GM19452 (cell line): ENCODE results near the gene SMAP1.

ENCODE experiments used
- ATAC-seq: cut with Tn5 transposase; IDR thresholded peaks from one replicate; pipeline ENCODE4 v1.9.1; 2021; ENCODE audit not compliant: unreplicated experiment

The SMAP1 gene

DNA sequence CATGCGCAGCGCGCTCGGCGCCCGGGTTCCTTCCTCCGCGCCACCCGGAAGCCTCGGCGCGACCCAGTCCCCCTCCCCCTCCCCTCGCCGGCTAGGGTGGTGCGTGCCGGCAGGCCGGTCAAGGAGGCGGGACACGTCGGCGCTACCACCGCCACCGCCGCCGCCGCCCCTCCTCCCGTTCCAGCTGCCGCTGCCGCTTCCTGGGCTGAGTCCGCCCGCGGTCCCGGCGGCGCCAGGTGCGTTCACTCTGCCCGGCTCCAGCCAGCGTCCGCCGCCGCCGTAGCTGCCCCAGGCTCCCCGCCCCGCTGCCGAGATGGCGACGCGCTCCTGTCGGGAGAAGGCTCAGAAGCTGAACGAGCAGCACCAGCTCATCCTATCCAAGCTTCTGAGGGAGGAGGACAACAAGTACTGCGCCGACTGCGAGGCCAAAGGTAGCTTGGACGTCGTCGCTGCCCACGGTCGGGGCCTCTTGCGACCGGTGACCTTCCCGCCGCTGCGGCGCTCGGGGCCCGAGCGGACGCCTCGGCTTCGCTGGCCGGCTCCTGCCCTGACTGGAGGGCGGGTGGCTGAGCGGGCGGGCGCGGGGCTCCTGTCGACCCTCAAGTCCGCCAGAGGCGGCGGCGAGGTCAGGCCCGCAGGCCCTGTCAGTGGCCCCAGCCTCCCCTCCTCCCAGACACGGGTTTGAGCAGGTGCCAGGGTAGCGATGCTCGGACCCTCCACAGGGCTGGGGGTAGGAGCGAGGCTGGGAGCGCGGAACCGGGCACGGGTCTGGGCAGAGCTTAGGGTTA lies at the start of gene SMAP1:
SMAP1 (plus strand) TSS at position 173 of the 788 bp plus-strand sequence; CDS start at position 314, 141 bp downstream.
- ATAC-seq = peak; percentile 94

DNA sequence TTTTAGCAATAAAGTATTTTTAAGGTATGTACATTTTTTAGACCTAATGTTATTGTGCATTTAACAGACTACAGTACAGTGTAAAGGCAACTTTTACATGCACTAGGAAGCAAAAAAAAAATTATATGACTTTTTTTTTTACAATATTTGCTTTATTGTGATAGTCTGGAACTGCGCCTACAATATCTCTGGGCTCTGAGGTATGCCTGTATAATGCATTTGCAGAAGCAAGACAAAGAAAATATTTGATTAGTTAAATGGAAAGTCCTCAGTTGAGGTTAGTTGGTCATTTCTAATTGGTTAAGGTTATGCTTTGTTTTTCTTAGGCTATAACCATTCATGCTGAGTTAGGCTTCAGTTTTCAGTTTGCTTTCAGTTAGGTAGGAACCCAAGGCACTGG lies 46.9 kb upstream of the SMAP1 start:
- no peak for ATAC-seq

DNA sequence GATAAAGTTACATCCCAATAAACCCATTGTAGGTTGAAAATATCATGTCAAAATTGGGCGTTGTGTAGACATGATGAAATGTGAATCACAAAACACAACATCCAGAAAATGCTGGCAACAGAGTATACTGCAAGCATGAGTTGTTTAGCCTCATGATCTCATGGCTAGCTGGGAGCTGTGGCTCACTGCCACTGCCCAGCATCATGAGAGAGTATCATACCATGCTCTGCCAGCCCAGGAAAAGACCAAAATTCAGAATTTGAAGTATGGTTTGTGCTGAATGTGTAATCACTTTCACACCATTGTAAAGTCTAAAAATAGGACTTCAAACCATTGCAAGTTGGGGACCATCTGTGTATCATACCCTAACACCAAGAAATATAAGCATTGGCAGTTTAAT lies 45.2 kb upstream of the SMAP1 start:
- ATAC-seq = no peak

DNA sequence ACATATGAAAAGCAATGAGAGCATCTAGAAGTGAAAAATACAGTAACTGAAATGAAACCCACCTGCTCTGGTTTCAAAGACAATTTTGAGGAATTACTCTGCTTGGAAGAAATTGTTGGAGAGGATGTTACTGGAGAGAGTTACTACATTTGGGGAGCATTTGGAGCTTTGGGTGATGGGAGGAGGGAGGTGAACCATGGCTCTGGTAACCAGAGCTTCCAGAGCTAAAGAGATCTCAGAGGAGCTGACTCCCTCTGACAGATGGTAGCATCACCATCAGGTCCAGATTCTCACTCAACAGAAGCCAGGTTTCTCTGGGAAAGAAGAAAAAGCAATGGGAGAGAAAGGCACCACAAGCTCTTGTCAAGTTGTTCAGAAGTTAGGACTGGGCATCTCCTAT lies 42.2 kb upstream of the SMAP1 start:
- ATAC-seq = no peak

DNA sequence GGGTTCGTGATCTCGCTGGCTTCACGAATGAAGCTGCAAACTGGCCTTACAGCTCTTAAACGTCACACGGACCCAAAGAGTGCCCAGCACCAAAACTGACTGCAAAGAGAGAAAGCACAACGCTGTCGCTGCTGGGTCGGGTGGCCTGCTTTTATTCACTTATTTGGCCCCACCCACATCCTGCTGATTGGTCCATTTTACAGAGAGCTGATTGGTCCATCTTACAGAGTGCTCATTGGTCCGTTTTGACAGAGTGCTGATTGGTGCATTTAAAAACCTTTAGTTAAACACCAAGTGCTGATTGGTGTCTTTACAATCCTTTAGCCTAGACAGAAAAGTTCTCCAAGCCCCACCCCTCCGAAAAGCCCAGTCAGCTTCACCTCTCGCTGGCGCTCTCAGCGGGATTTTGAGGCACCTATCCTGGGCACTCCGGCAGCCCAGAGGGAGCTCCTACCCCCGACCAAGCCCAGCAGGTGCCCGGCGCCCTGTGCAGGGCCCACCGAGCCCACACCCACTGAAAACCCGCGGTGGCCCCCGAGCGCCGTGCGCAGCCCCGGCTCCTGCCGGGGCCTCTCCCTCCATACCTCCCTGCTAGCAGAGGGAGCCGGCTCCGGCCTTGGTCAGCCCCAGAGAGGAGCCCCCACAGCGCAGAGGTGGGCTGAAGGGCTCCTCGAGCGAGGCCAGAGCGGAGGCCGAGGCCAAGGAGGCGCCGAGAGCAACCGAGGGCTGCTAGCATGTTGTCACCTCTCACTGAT lies 40.0 kb upstream of the SMAP1 start:
- no peak for ATAC-seq

DNA sequence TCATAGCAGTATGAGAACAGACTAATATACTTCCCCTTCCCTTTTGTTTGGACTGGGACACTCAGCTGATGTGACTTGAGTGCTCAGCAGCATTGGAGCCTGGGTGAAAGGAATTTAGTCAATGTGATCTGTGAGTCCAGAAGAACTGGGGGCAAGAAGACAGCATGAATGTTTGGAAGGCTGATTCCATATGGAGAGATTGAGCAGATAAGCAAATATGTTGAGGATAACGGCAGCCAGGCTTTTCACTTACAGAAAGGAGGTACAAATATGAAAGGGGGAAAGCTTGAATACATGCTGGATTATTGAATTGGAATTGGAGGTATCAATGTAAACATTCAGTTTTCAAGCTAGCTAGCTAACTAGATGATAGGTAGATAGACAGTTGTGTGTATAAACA lies 37.8 kb upstream of the SMAP1 start:
- ATAC-seq = no peak

DNA sequence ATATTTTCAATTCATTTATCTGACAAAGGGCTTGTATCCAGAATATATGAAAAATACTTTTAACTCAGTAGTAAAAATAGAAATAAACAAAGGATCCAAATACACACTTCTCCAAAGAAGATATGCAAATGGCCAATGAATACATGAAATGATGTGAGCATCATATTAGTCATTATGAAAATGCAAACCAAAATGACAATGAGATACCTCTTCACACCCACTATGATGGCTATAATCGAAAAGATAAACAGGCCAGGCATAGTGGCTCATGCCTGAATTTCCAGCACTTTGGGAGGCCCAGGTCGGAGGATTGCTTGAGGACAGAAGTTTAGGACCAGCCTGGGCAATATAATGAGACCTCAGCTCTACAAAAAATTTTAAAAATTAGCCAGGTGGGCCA lies 33.8 kb upstream of the SMAP1 start:
- no peak for ATAC-seq

DNA sequence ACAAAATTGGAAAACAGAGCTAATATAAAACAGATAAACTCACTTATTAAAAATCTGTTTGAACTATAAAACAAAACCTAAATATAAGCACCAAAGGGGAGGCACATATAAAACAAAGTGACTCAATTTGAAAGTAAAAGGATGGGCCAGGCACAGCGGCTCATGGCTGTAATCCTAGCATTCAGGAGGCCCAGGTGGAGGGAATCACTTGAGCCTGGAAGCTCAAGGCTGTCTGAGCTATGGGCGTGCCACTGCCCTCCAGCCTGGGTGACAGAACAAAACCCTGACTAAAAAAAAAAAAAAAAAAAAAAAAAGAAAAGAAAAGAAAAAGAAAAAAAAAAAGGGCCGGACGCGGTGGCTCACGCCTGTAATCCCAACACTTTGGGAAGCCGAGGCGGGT lies 31.1 kb upstream of the SMAP1 start:
- no peak for ATAC-seq

DNA sequence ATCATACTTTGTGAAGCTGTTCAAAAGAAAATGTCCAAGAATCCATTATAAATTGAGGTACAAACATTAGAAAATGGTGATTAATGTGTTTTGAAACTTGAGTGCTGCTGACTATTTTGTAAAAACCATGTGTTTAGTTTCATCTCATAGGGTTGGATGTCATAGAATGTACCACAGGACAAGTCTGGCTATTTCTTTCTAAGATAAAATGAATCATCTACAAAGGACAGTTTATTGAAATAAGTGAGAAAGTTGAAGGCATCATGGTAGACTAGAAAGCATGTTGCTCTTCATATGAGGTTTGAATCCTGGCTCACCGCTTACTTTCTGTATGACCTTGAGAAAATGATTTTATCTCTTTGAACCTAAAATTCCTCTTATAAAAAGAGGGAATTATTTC lies 29.2 kb upstream of the SMAP1 start:
- ATAC-seq = no peak

DNA sequence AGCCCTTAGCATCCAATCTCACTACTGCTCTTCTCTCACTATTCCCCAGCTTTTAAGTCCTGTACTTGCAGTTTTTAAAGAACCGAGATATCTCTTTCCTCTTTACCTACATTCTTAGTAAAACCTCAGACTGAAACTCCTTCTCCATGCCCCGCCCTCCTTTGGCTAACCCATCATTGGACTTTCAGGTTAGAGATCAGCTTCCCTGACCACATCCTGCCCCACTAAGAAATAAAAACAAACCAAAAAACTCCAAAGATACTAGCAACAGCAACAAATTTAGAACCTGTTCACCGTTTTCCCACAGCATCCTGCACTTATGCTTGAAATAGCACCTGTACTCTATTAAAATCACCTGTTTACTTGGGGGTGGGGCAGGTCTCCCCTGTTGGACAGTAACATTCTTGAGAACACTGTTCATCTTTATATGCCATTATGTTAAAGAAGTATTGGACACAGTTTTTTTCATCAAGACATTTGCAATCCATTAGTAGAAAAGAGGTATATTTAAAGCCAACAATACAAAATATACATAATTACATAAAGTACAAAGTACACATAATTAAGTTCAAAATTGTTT lies 16.3 kb upstream of the SMAP1 start:
- ATAC-seq = peak; percentile 80

DNA sequence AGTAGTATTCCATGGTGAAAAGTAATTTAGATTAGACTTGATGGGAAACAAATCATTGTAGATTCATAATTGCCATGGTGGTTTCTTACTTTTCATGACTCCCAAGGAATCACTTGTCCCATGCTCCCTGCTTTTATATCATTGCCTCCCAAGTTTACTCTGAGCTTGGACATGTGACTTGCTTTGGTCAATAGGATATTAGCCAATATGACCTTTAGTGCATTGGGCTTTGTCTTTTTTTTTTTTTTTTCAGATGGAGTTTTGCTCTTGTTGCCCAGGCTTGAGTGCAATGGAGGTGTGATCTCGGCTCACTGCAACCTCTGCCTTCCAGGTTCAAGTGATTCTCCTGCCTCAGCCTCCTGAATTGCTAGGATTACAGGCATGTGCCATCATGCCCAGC lies 15.5 kb upstream of the SMAP1 start:
- ATAC-seq = no peak

DNA sequence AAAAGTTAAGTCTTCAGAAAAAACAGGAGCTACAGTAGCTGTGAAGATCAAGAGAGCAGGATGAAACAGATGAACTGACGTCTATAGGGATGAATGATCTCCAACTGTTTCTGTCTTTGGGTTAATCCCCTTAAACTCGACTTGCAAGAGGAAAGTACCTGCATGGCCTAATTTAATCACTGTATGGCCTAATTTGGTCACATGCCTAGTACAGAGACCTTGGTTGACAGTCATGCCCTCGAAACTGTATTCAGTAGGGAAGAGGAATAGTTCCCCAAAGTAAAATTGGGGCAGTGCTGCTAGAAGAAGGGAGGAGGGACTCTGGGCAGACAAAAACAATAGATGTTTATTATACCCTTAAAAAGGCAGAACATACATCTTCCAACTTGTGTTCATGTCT lies 10.0 kb upstream of the SMAP1 start:
- no peak for ATAC-seq

DNA sequence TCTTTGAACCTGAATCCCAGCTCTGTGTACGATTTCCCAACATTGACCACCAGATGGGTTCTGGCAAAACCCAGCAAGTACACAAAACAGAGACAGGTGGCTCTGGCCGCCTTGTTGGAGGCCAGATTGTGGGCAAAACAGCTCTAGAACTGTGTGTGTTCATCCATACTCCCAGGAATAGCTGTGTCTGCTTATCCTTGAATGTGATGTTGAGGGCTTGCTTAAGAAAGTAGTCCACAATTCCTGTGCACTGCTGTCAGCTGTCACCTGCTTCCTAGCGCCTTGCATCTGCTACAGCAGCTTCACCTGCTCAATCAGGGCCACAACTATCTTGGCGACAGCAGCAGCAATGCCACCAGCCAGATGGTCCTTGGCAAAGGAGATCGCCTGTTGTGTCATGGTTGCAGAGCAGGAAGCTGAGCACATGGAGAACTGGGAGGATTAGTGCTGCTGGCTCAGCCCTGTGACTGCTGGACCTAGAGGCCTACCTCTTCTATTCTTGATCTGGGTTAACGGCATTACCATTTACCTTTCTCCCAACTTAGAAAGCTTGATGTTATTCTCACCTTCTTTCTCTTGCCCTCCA lies 3.7 kb upstream of the SMAP1 start:
- no peak for ATAC-seq

DNA sequence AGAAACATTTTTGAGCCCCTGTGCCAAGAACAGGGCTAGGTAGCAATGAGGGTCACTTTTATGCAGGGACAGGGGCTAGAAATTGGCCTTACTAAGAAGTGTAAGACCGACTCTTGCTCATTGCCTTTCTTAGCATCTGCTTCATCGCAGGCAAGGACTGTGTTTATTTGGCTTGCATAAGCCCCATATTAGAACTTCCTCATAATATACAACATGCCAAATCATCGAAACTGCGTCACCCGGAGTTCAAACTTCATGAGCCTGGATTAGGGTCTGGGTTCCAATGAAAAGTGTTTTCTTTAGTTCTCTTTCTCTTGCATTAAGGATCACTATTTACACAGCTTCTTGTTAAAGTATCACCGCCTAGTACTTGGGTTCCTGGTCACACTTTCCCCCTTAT lies 977 bp upstream of the SMAP1 start:
- no peak for ATAC-seq

DNA sequence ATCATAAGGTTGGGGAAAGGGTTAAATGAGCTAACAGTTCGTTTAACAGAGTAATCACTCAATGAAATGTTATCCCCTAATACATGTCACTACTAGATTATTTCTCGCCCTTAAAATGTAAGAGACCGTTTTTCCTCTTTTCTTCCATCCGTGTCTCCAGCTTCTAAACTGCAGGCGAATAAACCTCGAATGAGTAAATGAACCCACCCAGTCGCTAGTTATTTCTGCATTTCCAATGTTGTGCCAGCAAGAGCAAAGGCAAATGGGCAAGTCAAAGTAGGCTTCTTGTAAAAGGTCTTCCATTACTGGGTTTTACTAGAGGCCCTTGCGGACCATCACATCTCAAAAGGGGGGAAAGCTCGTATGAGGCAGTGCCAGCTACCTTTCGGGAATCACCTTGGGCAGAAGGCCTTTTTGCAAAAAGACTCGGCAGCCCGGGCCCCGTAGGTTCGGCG lies 400 bp upstream of the SMAP1 start:
- peak; percentile 7 for ATAC-seq

DNA sequence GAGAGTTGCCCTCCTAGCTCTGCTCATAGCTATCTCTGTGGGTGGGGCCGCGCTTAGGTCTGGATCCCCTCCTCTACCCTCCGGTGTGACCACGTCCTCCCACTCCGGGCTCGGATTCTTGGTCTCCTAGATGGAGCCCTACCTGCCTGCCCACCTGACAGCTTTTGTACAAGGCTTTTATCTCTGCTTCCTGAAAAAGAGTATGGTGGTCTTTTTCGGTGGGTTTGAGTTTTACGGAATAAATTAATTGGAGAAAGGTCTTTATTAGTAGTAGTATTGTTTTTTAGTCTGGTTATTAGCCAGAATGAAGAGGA lies 773 bp downstream of the SMAP1 start:
- ATAC-seq = no peak

DNA sequence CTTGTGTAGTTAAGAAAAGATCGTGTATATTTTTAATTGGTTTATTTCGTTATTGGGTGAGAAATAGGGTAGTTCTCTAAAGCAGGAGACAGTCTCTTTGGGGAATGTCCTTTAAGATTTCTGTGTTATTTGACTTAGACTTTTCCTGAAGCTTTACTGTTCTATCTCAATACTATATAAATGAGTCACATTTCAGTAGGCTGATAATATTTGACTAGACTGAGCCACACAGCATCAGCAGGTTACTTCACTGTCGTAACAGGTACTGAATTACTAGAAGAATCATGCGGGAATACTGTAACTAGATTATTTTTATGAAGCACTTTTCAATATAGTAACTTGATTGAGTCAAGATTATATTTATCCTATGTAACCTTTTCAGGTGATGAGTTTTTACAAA lies 1.4 kb downstream of the SMAP1 start:
- ATAC-seq = no peak

DNA sequence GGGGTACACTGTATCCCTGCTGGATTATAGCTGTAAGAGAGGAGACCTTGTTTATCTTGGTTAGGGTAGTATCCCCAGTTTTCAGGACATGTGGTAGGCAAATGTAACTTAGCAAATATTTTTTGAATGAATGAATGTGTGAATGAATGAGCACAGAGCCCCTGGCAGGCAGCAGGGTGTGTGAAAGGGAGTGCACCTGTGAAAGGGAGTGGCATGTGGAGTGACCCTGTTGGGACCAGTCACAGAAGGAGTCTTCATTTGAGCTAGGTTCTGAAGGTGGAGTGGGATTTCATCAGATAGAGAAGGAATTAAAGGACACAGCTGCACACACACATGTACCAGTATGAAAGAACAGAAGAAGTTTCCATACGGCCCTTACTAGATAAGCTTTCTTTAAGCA lies 4.9 kb downstream of the SMAP1 start:
- ATAC-seq = no peak

DNA sequence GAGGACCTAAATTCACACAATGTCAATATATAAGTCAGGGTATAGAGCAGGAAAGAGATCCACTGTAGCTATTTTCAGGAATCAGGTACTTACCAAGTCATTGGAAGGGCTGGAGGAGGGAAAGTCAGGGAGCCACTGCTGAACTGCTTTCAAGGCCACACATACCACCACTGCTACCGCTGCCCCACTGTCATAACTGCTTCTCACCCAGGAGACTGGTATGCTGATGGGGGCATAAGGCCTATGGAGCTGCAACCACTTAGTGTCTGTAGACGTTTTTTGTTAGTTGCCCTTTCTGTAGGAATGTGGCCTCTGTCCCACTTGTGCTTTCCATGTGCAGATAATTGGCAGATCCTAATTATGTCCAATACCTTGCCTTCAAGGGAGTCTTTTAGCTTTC lies 5.4 kb downstream of the SMAP1 start:
- ATAC-seq = no peak

DNA sequence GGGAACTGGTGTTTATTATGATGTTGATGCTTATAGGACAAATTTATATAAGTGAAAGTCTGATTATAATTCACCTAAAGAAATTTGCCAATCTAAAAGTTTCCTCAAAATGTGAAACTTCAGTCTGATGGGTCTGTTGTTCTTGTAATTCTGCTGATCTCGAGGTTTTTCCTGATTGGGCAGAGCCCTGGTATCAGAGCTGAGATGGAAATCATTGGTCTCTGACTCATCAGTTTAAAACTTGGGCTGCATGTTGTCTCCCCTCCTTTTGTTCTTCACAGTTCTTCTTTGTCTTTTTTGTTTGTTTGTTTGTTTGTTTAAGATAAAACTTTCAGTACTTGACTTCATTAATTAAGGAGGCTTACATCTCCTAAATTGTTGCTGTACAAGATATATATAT lies 5.9 kb downstream of the SMAP1 start:
- ATAC-seq = no peak

DNA sequence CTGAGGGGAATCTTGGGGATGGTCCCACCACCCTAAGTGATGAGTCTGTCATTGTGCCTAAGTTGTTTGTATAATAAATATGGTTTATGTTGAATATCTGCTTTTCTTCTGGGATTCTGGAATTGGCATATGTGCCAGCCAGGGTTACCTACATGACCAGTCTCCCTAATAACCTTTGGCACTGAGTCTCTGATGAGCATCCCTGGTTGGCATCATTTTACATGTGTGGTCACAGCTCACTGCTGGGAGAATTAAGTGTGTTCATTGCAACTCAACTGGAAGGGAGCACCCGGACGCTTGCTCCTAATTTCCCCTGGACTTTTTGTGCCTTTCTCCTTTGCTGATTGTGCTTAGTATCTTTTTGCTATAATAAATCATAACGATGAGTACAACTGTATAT lies 8.1 kb downstream of the SMAP1 start:
- no peak for ATAC-seq

DNA sequence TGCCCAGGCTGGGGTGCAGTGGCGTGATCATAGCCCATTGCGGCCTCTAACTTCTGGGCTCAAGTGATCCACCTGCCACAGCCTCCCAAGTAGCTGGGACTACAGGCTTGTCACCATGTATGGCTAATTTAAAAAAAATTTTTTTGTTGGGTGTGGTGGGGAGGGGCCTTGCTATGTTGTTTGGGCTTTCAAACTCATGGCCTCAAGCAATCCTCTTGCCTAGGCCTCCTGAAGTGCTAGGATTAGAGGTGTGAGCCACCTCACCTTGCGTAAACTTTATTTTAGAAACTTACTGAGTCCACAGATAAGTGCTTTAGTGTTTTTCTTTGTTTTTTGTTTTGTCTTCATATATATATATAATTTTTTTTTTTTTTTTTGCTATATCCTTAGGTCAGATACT lies 9.1 kb downstream of the SMAP1 start:
- no peak for ATAC-seq
